Skeletal muscle satellite cell (primary cell): Measurements from ENCODE around the gene PAMR1.

Source experiments
- H3K27me3 ChIP-seq: 2 replicates; pipeline ENCODE4 v1.7.0; 2013; ENCODE audit warnings: low read length; ENCODE audit not compliant: control insufficient read depth, insufficient read depth
- H3K36me3 ChIP-seq: 2 replicates; pipeline ENCODE4 v1.7.0; 2013; ENCODE audit warnings: mild to moderate bottlenecking, control low read depth, low read length; ENCODE audit not compliant: insufficient read depth
- H3K4me1 ChIP-seq: 2 replicates; pipeline ENCODE4 v1.7.0; 2013; ENCODE audit warnings: low read length; ENCODE audit not compliant: control insufficient read depth, insufficient read depth
- H3K4me2 ChIP-seq: 2 replicates; pipeline ENCODE4 v1.7.0; 2013; ENCODE audit warnings: mild to moderate bottlenecking, low read length
- H3K4me3 ChIP-seq: 2 replicates; pipeline ENCODE4 v1.7.0; 2013; ENCODE audit warnings: low read length
- H3K9ac ChIP-seq: 2 replicates; pipeline ENCODE4 v1.7.0; 2013; ENCODE audit warnings: mild to moderate bottlenecking, low read depth, low read length, moderate library complexity
- H3K9me3 ChIP-seq: replicated peaks from 2 replicates; pipeline ENCODE4 v1.7.0; 2013; ENCODE audit warnings: mild to moderate bottlenecking, control low read depth, low read length

PAMR1 gene

DNA sequence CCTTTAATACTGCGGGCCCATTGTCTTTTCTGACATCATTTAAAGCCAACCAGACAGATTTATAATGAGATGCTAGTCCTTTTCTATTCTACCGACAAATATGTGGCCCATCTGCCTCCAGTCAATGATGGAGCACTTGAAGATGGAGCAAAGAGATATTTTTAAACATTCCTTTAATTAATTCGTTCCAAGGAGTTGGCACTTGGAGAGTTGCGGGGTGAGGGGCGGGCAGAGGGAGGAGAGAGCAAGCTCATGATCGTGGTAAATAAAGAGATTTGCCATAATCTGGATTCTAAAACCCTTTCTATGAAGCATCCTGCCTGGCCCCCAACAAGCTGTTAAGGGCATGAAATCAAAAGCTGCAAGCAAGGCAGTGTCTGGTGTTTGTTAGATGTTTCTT is 111.1 kb downstream of the PAMR1 start:
- Histone ChIP-seq H3K4me2 (no peak overlapping the region), H3K9ac (no peak overlapping the region), H3K4me3 (no peak overlapping the region), H3K4me1 (peaks cover 11% of the 10 kb centered on the region), H3K27me3 (peaks cover 74% of the 10 kb centered on the region), H3K9me3 (no peaks in the 10 kb centered on the region), H3K36me3 (no peaks in the 10 kb centered on the region)

DNA sequence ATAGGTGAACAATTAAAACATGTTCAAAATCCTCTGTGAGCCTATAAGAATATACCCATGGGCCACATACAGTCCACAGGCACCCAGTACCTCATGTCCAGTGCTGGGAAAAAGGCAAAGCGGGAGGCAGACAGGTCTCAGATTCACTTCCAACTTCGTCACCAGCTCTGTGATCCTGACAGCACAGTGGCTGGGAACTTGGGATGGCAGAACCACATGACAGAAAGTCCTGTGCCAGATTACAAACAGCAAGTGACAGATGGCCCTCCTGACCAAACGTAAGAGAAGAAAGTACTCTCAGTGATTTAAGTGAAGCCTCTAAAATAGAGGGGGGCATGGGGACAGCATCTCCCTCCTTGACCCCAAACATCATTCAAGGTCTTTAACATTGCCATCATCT is 111.8 kb downstream of the PAMR1 start:
- Histone ChIP-seq H3K9ac (no peak overlapping the region), H3K4me3 (no peak overlapping the region), H3K27me3 (peaks cover 67% of the 10 kb centered on the region), H3K4me1 (peaks cover 4% of the 10 kb centered on the region), H3K4me2 (no peak overlapping the region), H3K36me3 (no peaks in the 10 kb centered on the region), H3K9me3 (no peaks in the 10 kb centered on the region)

DNA sequence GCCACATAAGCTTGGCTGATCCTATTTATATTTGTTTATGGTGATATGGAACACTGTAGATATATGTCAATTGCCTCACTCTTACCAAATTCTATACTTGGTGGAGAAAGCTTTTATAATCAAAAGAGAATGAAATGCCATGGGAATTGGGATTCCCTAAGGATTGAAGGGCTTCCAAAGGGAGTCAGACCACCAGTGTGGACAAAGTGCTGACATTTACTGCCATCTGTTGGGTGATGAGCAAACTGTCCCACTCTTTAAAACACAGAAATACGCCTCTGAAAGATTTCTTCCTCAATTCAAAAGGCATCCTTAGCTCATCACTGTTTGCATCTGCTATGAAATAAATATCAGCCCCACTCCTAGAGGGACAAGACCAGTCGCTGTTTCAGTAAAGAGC is 113.1 kb downstream of the PAMR1 start:
- no peak overlapping the region for H3K4me3 ChIP-seq
- H3K36me3 ChIP-seq, result no peaks in the 10 kb centered on the region
- no peaks in the 10 kb centered on the region for H3K9me3 ChIP-seq
- no peak overlapping the region for H3K9ac ChIP-seq
- H3K4me1 ChIP-seq, result no peaks in the 10 kb centered on the region
- peaks cover 56% of the 10 kb centered on the region for H3K27me3 ChIP-seq
- H3K4me2 ChIP-seq, result no peak overlapping the region

DNA sequence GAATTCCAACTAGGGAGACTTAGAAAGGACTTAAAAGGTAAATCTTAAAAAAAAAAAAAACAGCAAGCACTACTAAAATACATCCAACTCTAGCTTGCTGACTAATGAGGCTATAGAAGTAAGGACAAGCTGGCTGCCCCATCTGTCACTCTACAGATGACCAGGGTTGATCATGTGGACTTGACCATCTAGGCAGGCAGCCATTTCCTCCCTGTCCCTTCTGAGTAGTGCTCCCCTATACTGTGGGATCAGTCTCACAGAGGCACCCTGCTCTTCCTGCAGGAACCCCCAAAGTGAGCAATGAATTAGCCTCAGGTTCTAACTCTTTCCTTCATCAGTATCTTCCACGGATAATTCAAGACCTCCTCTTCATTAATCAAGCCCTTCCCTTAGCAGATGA is 118.4 kb downstream of the PAMR1 start:
- Histone ChIP-seq H3K4me3 (no peak overlapping the region), H3K9ac (no peak overlapping the region), H3K4me1 (no peaks in the 10 kb centered on the region), H3K4me2 (no peak overlapping the region), H3K27me3 (peaks cover 54% of the 10 kb centered on the region), H3K9me3 (no peaks in the 10 kb centered on the region), H3K36me3 (no peaks in the 10 kb centered on the region)

DNA sequence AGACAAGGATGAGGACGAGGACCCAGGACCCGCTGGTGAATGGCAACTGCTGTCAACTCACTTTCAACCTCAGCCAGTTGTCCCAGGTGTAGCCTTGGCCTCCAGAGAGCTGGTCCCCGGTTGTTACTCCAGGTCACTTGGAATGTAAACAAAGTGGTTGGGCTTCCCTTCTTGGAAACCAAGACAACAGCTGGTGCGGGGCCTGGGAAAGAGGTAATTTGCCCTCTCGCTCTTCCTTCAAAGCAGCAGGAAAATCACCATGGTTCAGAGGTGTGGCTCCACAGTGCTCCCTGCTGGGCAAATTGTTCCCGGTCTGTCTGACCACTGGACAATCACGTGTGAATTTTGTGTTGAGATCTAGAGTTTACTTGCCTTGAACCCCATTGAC is 121.0 kb downstream of the PAMR1 start:
- no peaks in the 10 kb centered on the region for H3K9me3 ChIP-seq
- peak overlapping the region; percentile 0 for H3K4me2 ChIP-seq
- peaks cover 47% of the 10 kb centered on the region for H3K27me3 ChIP-seq
- no peak overlapping the region for H3K4me3 ChIP-seq
- H3K4me1 ChIP-seq, result no peaks in the 10 kb centered on the region
- H3K9ac ChIP-seq, result no peak overlapping the region
- H3K36me3 ChIP-seq, result no peaks in the 10 kb centered on the region

DNA sequence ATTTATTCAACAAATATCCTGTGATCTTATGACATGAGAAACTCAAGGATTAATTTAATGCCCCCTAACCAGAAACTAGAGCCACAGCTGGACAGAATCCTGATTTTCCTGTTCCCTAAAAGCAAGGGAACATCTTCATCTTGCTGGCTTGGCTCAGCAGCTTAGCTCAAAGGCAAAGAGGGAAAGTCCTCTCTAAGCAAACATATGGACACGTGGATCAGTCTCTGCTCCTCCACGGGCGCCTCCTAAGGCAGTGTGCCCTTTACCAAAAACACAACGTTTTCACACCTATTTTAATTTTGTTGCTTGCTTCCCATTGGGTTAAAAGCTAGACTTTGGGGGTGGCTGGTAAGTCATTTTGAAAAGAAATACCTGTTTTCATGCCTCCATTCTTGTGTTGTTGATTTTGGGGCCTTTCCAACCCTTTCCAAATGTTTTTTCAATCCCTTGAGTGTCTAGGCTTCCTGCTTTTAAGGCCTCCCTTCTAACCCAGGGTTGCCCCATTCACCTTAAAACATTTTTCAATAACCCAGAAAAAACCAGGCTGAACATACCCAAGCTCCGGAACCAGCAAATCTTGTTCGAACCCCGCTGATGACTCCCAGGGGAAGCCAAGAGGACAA is 121.5 kb downstream of the PAMR1 start:
- no peaks in the 10 kb centered on the region for H3K9me3 ChIP-seq
- no peaks in the 10 kb centered on the region for H3K4me1 ChIP-seq
- H3K4me3 ChIP-seq, result no peak overlapping the region
- no peak overlapping the region for H3K4me2 ChIP-seq
- no peaks in the 10 kb centered on the region for H3K36me3 ChIP-seq
- no peak overlapping the region for H3K9ac ChIP-seq
- peaks cover 52% of the 10 kb centered on the region for H3K27me3 ChIP-seq

DNA sequence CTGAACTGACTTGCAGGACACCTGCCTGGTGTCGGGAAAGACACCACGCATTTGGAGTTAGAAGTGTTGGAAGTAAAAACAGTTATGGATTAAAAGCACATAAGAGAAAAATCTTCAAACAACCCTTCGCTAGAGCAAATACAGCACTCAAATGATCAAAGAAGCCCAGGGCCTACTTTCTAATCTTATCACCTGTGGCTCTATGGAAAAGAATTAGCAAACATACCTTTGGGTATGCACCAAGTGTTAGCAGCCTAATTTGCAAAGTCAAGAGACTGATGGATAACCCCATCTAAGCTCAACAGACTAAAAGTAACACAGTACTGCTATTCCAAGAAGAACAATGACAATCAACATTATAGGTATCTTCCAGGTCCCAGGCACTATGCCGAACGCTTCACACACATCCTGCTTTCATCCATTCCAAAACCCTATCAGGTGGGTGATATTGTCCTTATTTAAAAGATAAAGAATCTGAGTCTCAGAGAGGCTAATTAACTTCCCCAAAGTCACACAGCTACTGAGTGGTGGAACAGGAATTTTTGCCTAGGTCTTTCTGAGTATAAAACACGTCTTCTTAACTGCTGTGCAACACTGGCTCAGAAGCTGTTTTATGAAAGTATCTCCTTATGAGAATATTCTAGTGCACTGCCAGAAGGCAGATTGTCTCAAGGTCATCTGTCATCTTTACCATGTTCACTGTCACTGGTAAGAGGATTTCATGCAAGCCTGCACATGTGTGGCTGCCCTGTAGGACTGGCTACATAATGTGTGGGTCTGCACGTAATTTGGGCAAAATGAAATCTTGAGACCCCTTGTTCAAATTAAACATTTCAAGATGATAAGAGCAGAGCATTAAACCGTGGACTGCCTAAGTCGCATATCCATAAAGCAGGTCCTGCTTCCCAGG is 122.4 kb downstream of the PAMR1 start:
- Histone ChIP-seq H3K27me3 (peaks cover 56% of the 10 kb centered on the region), H3K9ac (no peak overlapping the region), H3K4me1 (no peaks in the 10 kb centered on the region), H3K4me2 (no peak overlapping the region), H3K4me3 (no peak overlapping the region), H3K36me3 (no peaks in the 10 kb centered on the region), H3K9me3 (no peaks in the 10 kb centered on the region)

DNA sequence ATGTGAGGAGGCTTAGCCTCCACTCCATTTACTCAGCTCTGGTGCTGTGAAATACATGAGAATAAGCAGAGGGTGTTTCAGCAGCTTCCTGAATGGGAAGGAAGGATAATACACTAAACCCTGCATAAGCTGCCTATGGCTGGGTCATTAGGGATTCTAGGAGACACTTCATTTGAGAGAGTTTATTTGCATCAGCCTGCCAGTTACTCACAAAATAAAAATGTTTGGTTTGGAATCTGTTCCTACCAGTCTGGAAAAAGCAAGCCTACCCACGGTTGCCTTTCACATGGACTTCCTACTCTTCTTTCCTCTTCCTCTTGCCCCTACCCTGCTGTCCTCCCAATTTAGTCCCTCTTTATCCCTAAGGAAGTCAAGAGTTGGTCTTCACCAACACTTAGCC is 126.5 kb downstream of the PAMR1 start:
- Histone ChIP-seq H3K9ac (no peak overlapping the region), H3K36me3 (no peaks in the 10 kb centered on the region), H3K27me3 (peaks cover 42% of the 10 kb centered on the region), H3K4me1 (no peaks in the 10 kb centered on the region), H3K4me3 (no peak overlapping the region), H3K9me3 (no peaks in the 10 kb centered on the region), H3K4me2 (no peak overlapping the region)

DNA sequence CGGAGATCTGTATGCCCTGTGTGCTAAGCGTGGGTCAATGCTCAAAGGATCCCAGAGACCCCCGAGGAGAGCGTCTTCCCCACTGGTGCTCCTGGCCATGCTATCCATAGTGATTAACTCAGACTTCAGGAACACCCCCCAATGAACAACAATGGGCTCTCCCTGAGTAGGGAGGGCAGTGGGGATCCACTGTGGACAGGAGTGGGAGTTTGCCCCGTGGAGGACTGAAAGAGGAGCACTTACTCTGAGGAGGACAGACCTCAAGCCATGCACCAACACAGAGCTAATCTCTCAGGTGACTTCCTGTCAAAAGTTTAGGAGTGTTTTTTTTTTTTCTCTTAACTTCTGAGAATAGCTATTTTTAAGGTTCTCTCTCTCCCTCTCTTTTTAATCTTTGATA is 130.5 kb downstream of the PAMR1 start:
- Histone ChIP-seq H3K27me3 (peaks cover 37% of the 10 kb centered on the region), H3K4me2 (no peak overlapping the region), H3K9ac (no peak overlapping the region), H3K36me3 (no peaks in the 10 kb centered on the region), H3K4me3 (no peak overlapping the region), H3K9me3 (no peaks in the 10 kb centered on the region), H3K4me1 (peaks cover 15% of the 10 kb centered on the region)

DNA sequence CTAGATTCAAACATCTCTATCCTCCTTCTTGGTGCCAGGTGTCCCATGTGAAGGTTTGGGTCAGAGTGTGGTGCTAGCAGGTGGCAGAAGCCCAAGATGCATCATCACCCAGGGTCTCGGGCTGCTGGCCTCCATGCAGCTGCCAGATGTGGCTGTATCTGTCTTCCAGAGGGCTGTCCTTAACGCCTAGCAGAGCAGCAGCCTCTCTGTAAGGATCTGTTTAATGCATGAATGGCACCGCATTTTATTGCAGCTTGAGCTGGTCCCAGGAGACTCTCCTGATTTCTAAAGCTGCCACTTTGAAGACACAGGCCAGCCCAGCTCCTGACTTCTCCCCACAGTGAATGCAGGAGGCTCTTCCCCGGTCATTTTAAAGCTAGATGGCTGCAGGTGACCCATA is 132.3 kb downstream of the PAMR1 start:
- peaks cover 15% of the 10 kb centered on the region for H3K4me1 ChIP-seq
- no peaks in the 10 kb centered on the region for H3K9me3 ChIP-seq
- no peak overlapping the region for H3K4me3 ChIP-seq
- H3K27me3 ChIP-seq, result peaks cover 24% of the 10 kb centered on the region
- H3K36me3 ChIP-seq, result no peaks in the 10 kb centered on the region
- no peak overlapping the region for H3K9ac ChIP-seq
- H3K4me2 ChIP-seq, result no peak overlapping the region

DNA sequence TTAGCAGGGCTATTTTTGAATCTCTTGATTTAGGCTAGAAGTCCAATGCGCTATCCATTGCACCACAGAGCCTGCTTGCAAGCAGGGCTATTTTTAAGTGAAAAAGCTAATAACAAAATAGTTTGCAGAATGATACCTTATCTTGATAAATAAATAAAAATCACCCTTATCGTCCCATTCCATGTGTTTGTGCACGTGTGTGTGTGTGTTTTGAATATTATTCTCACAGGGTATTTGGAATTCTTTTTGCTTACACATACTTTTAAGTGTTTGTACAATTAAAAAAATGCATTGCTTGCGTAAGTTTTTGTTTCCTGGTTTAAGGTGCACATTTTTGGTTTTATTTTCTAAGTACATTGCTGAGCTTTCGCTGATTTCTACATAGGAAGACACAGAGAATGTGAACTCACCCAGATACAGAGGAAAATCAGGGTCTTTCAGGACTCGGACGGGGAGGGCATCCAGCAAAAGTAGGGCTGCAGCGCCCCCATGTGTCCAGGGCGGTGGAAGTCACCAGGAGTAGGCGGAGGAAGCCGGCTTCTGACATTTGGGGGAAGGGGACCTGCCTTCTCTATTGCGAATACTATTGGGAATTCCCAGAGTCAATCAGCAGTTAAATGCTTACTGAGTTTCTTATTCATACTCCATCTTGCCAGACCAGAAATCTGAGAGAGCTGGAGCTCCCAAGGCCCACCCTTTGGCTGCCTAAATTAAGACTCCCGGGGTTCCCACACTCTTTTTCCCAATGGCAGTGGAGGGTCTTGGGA is 133.3 kb downstream of the PAMR1 start:
- no peak overlapping the region for H3K9ac ChIP-seq
- no peaks in the 10 kb centered on the region for H3K9me3 ChIP-seq
- H3K4me3 ChIP-seq, result no peak overlapping the region

More for the DNA sequence above, 133.3 kb downstream of the PAMR1 start:
- peak overlapping the region; percentile 36 for H3K4me2 ChIP-seq
- H3K27me3 ChIP-seq, result peaks cover 19% of the 10 kb centered on the region
- no peaks in the 10 kb centered on the region for H3K36me3 ChIP-seq
- H3K4me1 ChIP-seq, result peaks cover 15% of the 10 kb centered on the region
